GM18526 (cell line): Measurements from ENCODE around the gene STYK1.

Source experiments
- POLR2A ChIP-seq: IDR thresholded peaks from 3 replicates; pipeline ENCODE4 v1.6.1; 2011; ENCODE audit not compliant: insufficient read length; ENCODE audit errors: extremely low read depth

The STYK1 gene

GRCh38 chr12:10641735-10642500 is 31.9 kb downstream of the STYK1 start:
- TF ChIP-seq POLR2A = no peak

- no peak for TF ChIP-seq POLR2A
These were observed 35.1 kb downstream of the STYK1 start for GRCh38 chr12:10638728-10639127.

- no peak for TF ChIP-seq POLR2A
These were observed 37.2 kb downstream of the STYK1 start for GRCh38 chr12:10636611-10637010.

- TF ChIP-seq POLR2A = no peak
These were observed 37.7 kb downstream of the STYK1 start for GRCh38 chr12:10636124-10636523.

- no peak for TF ChIP-seq POLR2A
These were observed 38.5 kb downstream of the STYK1 start for GRCh38 chr12:10635306-10635705.

GRCh38 chr12:10634427-10634826 is 39.4 kb downstream of the STYK1 start:
- no peak for TF ChIP-seq POLR2A

GRCh38 chr12:10633541-10633940 is 40.3 kb downstream of the STYK1 start:
- TF ChIP-seq POLR2A = no peak

- no peak for TF ChIP-seq POLR2A
These were observed 41.6 kb downstream of the STYK1 start for GRCh38 chr12:10632226-10632625.

GRCh38 chr12:10624605-10625004 is 49.2 kb downstream of the STYK1 start:
- TF ChIP-seq POLR2A = no peak

GRCh38 chr12:10623131-10623530 is 50.7 kb downstream of the STYK1 start:
- TF ChIP-seq POLR2A = no peak

GRCh38 chr12:10621278-10621677 is 52.6 kb downstream of the STYK1 start:
- TF ChIP-seq POLR2A = no peak

- no peak for TF ChIP-seq POLR2A
These were observed 53.6 kb downstream of the STYK1 start for GRCh38 chr12:10620078-10620779.

GRCh38 chr12:10618338-10618987 is 55.4 kb downstream of the STYK1 start:
- TF ChIP-seq POLR2A = no peak

GRCh38 chr12:10617863-10618262 is 56.0 kb downstream of the STYK1 start:
- no peak for TF ChIP-seq POLR2A

- TF ChIP-seq POLR2A = no peak
These were observed 58.3 kb downstream of the STYK1 start for GRCh38 chr12:10615532-10615931.

GRCh38 chr12:10614056-10614370 is 59.8 kb downstream of the STYK1 start:
- TF ChIP-seq POLR2A = no peak
